Measurements from ENCODE around the gene SLC9A9. TPM values are rescaled to one million over a fixed set of nuclear protein-coding genes. Genes with fewer than 3 reads are reported as not detected.

Gene SLC9A9
- total RNA-seq, 1 donor from 2014 or later: 0.22 TPM

GRCh38 chr3:143548861-143549497 lies 299.3 kb downstream of the SLC9A9 start:
- no peaks in the 10 kb centered on the region for H3K27me3 Mint-ChIP-seq (ENCODE audit: insufficient read depth, low read depth)
- no peak for DNase-seq (ENCODE audit: low spot score)
- H3K4me1 Mint-ChIP-seq: no peaks in the 10 kb centered on the region
- Histone ChIP-seq H3K27ac (no peak overlapping the region), H3K79me2 (ENCODE audit: low read depth) (no peaks in the 10 kb centered on the region), H3K36me3 (no peaks in the 10 kb centered on the region), H3F3A (ENCODE audit: low read depth) (no peaks in the 10 kb centered on the region), H3K9ac (no peak overlapping the region), H3K4me1 (no peaks in the 10 kb centered on the region), H4K20me1 (ENCODE audit: low read depth) (no peaks in the 10 kb centered on the region), H3K4me2 (no peak overlapping the region), H3K27me3 (no peaks in the 10 kb centered on the region), H3K9me3 (ENCODE audit: low read depth) (no peaks in the 10 kb centered on the region), H3K4me3 (no peak overlapping the region), H2AFZ (replicated peaks) (no peak overlapping the region)
- H3K27ac Mint-ChIP-seq: no peak overlapping the region
- H3K9me3 Mint-ChIP-seq: peaks cover 6% of the 10 kb centered on the region
- H3K36me3 Mint-ChIP-seq: no peaks in the 10 kb centered on the region
- H3K4me3 Mint-ChIP-seq: no peak overlapping the region
- TF ChIP-seq EZH2phosphoT487 (IDR thresholded peaks at IDR 0.05): no peak
- no peak for TF ChIP-seq EZH2 (IDR thresholded peaks at IDR 0.05)
- TF ChIP-seq CTCF (IDR thresholded peaks at IDR 0.05): no peak

- H4K20me1 ChIP-seq (ENCODE audit: low read depth): no peaks in the 10 kb centered on the region
- no peaks in the 10 kb centered on the region for H3F3A ChIP-seq (ENCODE audit: low read depth)
- Mint-ChIP-seq H3K4me3 (no peak overlapping the region), H3K27ac (no peak overlapping the region), H3K36me3 (no peaks in the 10 kb centered on the region), H3K9me3 (peaks cover 8% of the 10 kb centered on the region), H3K4me1 (no peaks in the 10 kb centered on the region), H3K27me3 (ENCODE audit: insufficient read depth, low read depth) (no peaks in the 10 kb centered on the region)
- no peak overlapping the region for H3K4me3 ChIP-seq
- no peak for DNase-seq (ENCODE audit: low spot score)
- H3K27ac ChIP-seq: no peak overlapping the region
- TF ChIP-seq EZH2phosphoT487 (IDR thresholded peaks at IDR 0.05): no peak
- TF ChIP-seq CTCF (IDR thresholded peaks at IDR 0.05): no peak
- no peak for TF ChIP-seq EZH2 (IDR thresholded peaks at IDR 0.05)
- no peaks in the 10 kb centered on the region for H3K36me3 ChIP-seq
- no peaks in the 10 kb centered on the region for H3K9me3 ChIP-seq (ENCODE audit: low read depth)
- no peak overlapping the region for H3K4me2 ChIP-seq
- no peaks in the 10 kb centered on the region for H3K79me2 ChIP-seq (ENCODE audit: low read depth)
- H3K27me3 ChIP-seq: no peaks in the 10 kb centered on the region
- H3K9ac ChIP-seq: no peak overlapping the region
- H2AFZ ChIP-seq (replicated peaks): no peak overlapping the region
- no peaks in the 10 kb centered on the region for H3K4me1 ChIP-seq
Observed at GRCh38 chr3:143548393-143548792, 299.9 kb downstream of the SLC9A9 start.

- no peaks in the 10 kb centered on the region for H3K79me2 ChIP-seq (ENCODE audit: low read depth)
- H3K27me3 Mint-ChIP-seq (ENCODE audit: insufficient read depth, low read depth): no peaks in the 10 kb centered on the region
- no peaks in the 10 kb centered on the region for H3K9me3 ChIP-seq (ENCODE audit: low read depth)
- no peak overlapping the region for H3K27ac ChIP-seq
- no peaks in the 10 kb centered on the region for H3K4me1 Mint-ChIP-seq
- no peak overlapping the region for H3K4me2 ChIP-seq
- DNase-seq (ENCODE audit: low spot score): no peak
- no peak overlapping the region for H3K27ac Mint-ChIP-seq
- no peaks in the 10 kb centered on the region for H3K36me3 ChIP-seq
- no peak overlapping the region for H3K4me3 ChIP-seq
- no peak overlapping the region for H2AFZ ChIP-seq (replicated peaks)
- no peaks in the 10 kb centered on the region for H4K20me1 ChIP-seq (ENCODE audit: low read depth)
- no peak overlapping the region for H3K4me3 Mint-ChIP-seq
- peaks cover 6% of the 10 kb centered on the region for H3K9me3 Mint-ChIP-seq
- H3K36me3 Mint-ChIP-seq: no peaks in the 10 kb centered on the region
- no peaks in the 10 kb centered on the region for H3K27me3 ChIP-seq
- TF ChIP-seq EZH2phosphoT487 (IDR thresholded peaks at IDR 0.05): no peak
- TF ChIP-seq CTCF (IDR thresholded peaks at IDR 0.05): no peak
- no peak for TF ChIP-seq EZH2 (IDR thresholded peaks at IDR 0.05)
- no peaks in the 10 kb centered on the region for H3F3A ChIP-seq (ENCODE audit: low read depth)
- no peaks in the 10 kb centered on the region for H3K4me1 ChIP-seq
- H3K9ac ChIP-seq: no peak overlapping the region
Observed at GRCh38 chr3:143538577-143538981, 309.7 kb downstream of the SLC9A9 start.

Measured in neural progenitor cell (in vitro differentiated cells).